Activated CD8-positive, alpha-beta memory T cell treated with anti-CD3 and anti-CD28 coated beads, Interleukin-2, amount 10 ng/mL, durations not matched to agents 7 days and 5 days (primary cell): ENCODE data around the gene ADAMTSL1. TPM values are rescaled to one million over a fixed set of nuclear protein-coding genes. Genes with fewer than 3 reads are reported as not detected.

Source experiments
- ATAC-seq: fragments of 150-1000 bp; cut with Tn5 transposase; one replicate; pipeline ENCODE4 v1.10.0; 2021; ENCODE audit warnings: moderate library complexity
- CTCF ChIA-PET: fragments of 350-600 bp; sonication (Branson Sonifier 250); formaldehyde crosslinking; loops from one replicate; lab custom pipeline; 2021; ENCODE audit warnings: antibody characterized with exemption; lab: Charles Lee
- DNase-seq: peaks from one replicate; pipeline ENCODE4 v3.0.0-alpha.2; 2020
- H3K27ac Mint-ChIP-seq: one replicate; pipeline ENCODE4 v1.8.0; 2021; ENCODE audit warnings: mild to moderate bottlenecking, mixed read lengths
- H3K27me3 Mint-ChIP-seq: one replicate; pipeline ENCODE4 v1.8.0; 2021; ENCODE audit warnings: mixed read lengths
- H3K36me3 Mint-ChIP-seq: one replicate; pipeline ENCODE4 v1.8.0; 2021; ENCODE audit warnings: mild to moderate bottlenecking, mixed read lengths
- H3K4me1 Mint-ChIP-seq: one replicate; pipeline ENCODE4 v1.8.0; 2021; ENCODE audit warnings: mixed read lengths
- H3K4me3 Mint-ChIP-seq: one replicate; pipeline ENCODE4 v1.8.0; 2021; ENCODE audit warnings: mild to moderate bottlenecking, moderate library complexity, mixed read lengths
- H3K9me3 Mint-ChIP-seq: one replicate; pipeline ENCODE4 v1.8.0; 2022; ENCODE audit warnings: low read depth, mixed read lengths
- total RNA-seq, 2 experiments: library from RNA; stranded (reverse); gene quantifications; one replicate each; pipeline ENCODE4 v1.2.3, GENCODE V29; 2021

ADAMTSL1 gene
- total RNA-seq, 2 experiments from 2014 or later, result not detected

GRCh38 chr9:18447131-18447530 lies 26.8 kb upstream of the ADAMTSL1 start:
- no peaks in the 10 kb centered on the region for H3K4me1 Mint-ChIP-seq
- H3K9me3 Mint-ChIP-seq, result no peaks in the 10 kb centered on the region
- CTCF ChIA-PET, result interaction anchor here (0.7 kb wide), 1 partner anchor 602 kb away, joined by 3 read pairs; the partner anchor contains the start of gene RRAGA
- no peak overlapping the region for H3K4me3 Mint-ChIP-seq
- no peak for ATAC-seq
- no peak for DNase-seq
- no peaks in the 10 kb centered on the region for H3K36me3 Mint-ChIP-seq
- no peaks in the 10 kb centered on the region for H3K27me3 Mint-ChIP-seq
- no peak overlapping the region for H3K27ac Mint-ChIP-seq

GRCh38 chr9:18447541-18447940 lies 26.4 kb upstream of the ADAMTSL1 start:
- Mint-ChIP-seq H3K27ac (no peak overlapping the region), H3K4me1 (no peaks in the 10 kb centered on the region), H3K4me3 (no peak overlapping the region), H3K9me3 (no peaks in the 10 kb centered on the region), H3K27me3 (no peaks in the 10 kb centered on the region), H3K36me3 (no peaks in the 10 kb centered on the region)
- CTCF ChIA-PET, result interaction anchor here (0.7 kb wide), 1 partner anchor 602 kb away, joined by 3 read pairs; the partner anchor contains the start of gene RRAGA
- ATAC-seq (no peak), DNase-seq (no peak)

- no peak overlapping the region for H3K27ac Mint-ChIP-seq
- H3K36me3 Mint-ChIP-seq, result no peaks in the 10 kb centered on the region
- H3K4me1 Mint-ChIP-seq, result no peaks in the 10 kb centered on the region
- no peaks in the 10 kb centered on the region for H3K27me3 Mint-ChIP-seq
- no peak overlapping the region for H3K4me3 Mint-ChIP-seq
- DNase-seq (no peak), ATAC-seq (no peak)
- CTCF ChIA-PET, result interaction anchor here (0.7 kb wide), 1 partner anchor 601 kb away, joined by 3 read pairs; the partner anchor contains the start of gene RRAGA
- no peaks in the 10 kb centered on the region for H3K9me3 Mint-ChIP-seq
Observed at GRCh38 chr9:18448101-18448500, 25.9 kb upstream of the ADAMTSL1 start.

GRCh38 chr9:18451406-18451805 lies 22.5 kb upstream of the ADAMTSL1 start:
- DNase-seq (no peak), ATAC-seq (no peak)
- H3K27ac Mint-ChIP-seq, result no peak overlapping the region
- H3K9me3 Mint-ChIP-seq, result no peaks in the 10 kb centered on the region
- CTCF ChIA-PET, result interaction anchor here (1.9 kb wide), 1 partner anchor 9 kb away, joined by 6 read pairs; no protein-coding TSS in a partner anchor
- H3K36me3 Mint-ChIP-seq, result no peaks in the 10 kb centered on the region
- H3K27me3 Mint-ChIP-seq, result no peaks in the 10 kb centered on the region
- no peaks in the 10 kb centered on the region for H3K4me1 Mint-ChIP-seq
- H3K4me3 Mint-ChIP-seq, result no peak overlapping the region

GRCh38 chr9:18452276-18452675 lies 21.7 kb upstream of the ADAMTSL1 start:
- Mint-ChIP-seq H3K4me1 (no peaks in the 10 kb centered on the region), H3K27me3 (no peaks in the 10 kb centered on the region), H3K27ac (no peak overlapping the region), H3K36me3 (no peaks in the 10 kb centered on the region), H3K9me3 (no peaks in the 10 kb centered on the region), H3K4me3 (no peak overlapping the region)
- ATAC-seq (no peak), DNase-seq (no peak)
- CTCF ChIA-PET, result interaction anchor here (1.9 kb wide), 1 partner anchor 10 kb away, joined by 6 read pairs; no protein-coding TSS in a partner anchor

- Mint-ChIP-seq H3K4me3 (no peak overlapping the region), H3K27me3 (peaks cover 2% of the 10 kb centered on the region), H3K4me1 (no peaks in the 10 kb centered on the region), H3K36me3 (no peaks in the 10 kb centered on the region), H3K9me3 (no peaks in the 10 kb centered on the region), H3K27ac (no peak overlapping the region)
- ATAC-seq (no peak), DNase-seq (no peak)
- CTCF ChIA-PET, result interaction anchor here (1.3 kb wide), 1 partner anchor 14 kb away, joined by 3 read pairs; no protein-coding TSS in a partner anchor
Observed at GRCh38 chr9:18456624-18457237, 17.2 kb upstream of the ADAMTSL1 start.

- Mint-ChIP-seq H3K4me3 (no peak overlapping the region), H3K9me3 (no peaks in the 10 kb centered on the region), H3K27ac (no peak overlapping the region), H3K4me1 (no peaks in the 10 kb centered on the region), H3K36me3 (no peaks in the 10 kb centered on the region), H3K27me3 (peaks cover 2% of the 10 kb centered on the region)
- CTCF ChIA-PET, result interaction anchor here (1.3 kb wide), 1 partner anchor 15 kb away, joined by 3 read pairs; no protein-coding TSS in a partner anchor
- ATAC-seq (no peak), DNase-seq (no peak)
Observed at GRCh38 chr9:18457510-18457909, 16.4 kb upstream of the ADAMTSL1 start.

- peaks cover 2% of the 10 kb centered on the region for H3K27me3 Mint-ChIP-seq
- DNase-seq (no peak), ATAC-seq (no peak)
- H3K27ac Mint-ChIP-seq, result no peak overlapping the region
- no peaks in the 10 kb centered on the region for H3K36me3 Mint-ChIP-seq
- H3K9me3 Mint-ChIP-seq, result no peaks in the 10 kb centered on the region
- CTCF ChIA-PET, result no interaction called here
- no peak overlapping the region for H3K4me3 Mint-ChIP-seq
- no peaks in the 10 kb centered on the region for H3K4me1 Mint-ChIP-seq
Observed at GRCh38 chr9:18459962-18460584, 13.9 kb upstream of the ADAMTSL1 start.

- CTCF ChIA-PET, result no interaction called here
- DNase-seq (no peak), ATAC-seq (no peak)
- Mint-ChIP-seq H3K27ac (no peak overlapping the region), H3K4me1 (no peaks in the 10 kb centered on the region), H3K27me3 (peaks cover 2% of the 10 kb centered on the region), H3K9me3 (no peaks in the 10 kb centered on the region), H3K36me3 (no peaks in the 10 kb centered on the region), H3K4me3 (no peak overlapping the region)
Observed at GRCh38 chr9:18461496-18461895, 12.5 kb upstream of the ADAMTSL1 start.

- DNase-seq (no peak), ATAC-seq (no peak)
- CTCF ChIA-PET, result interaction anchor here (1.2 kb wide), 1 partner anchor 21 kb away, joined by 3 read pairs; no protein-coding TSS in a partner anchor
- H3K27me3 Mint-ChIP-seq, result peaks cover 2% of the 10 kb centered on the region
- no peak overlapping the region for H3K27ac Mint-ChIP-seq
- no peaks in the 10 kb centered on the region for H3K9me3 Mint-ChIP-seq
- no peaks in the 10 kb centered on the region for H3K36me3 Mint-ChIP-seq
- H3K4me1 Mint-ChIP-seq, result no peaks in the 10 kb centered on the region
- H3K4me3 Mint-ChIP-seq, result no peak overlapping the region
Observed at GRCh38 chr9:18463991-18464390, 10.0 kb upstream of the ADAMTSL1 start.

- H3K36me3 Mint-ChIP-seq, result no peaks in the 10 kb centered on the region
- no peak overlapping the region for H3K4me3 Mint-ChIP-seq
- ATAC-seq (no peak), DNase-seq (no peak)
- no peaks in the 10 kb centered on the region for H3K9me3 Mint-ChIP-seq
- CTCF ChIA-PET, result no interaction called here
- H3K4me1 Mint-ChIP-seq, result no peaks in the 10 kb centered on the region
- H3K27me3 Mint-ChIP-seq, result no peaks in the 10 kb centered on the region
- no peak overlapping the region for H3K27ac Mint-ChIP-seq
Observed at GRCh38 chr9:18466101-18466500, 7.9 kb upstream of the ADAMTSL1 start.

- no peak overlapping the region for H3K27ac Mint-ChIP-seq
- H3K4me1 Mint-ChIP-seq, result no peaks in the 10 kb centered on the region
- no peaks in the 10 kb centered on the region for H3K27me3 Mint-ChIP-seq
- DNase-seq, result no peak
- no peaks in the 10 kb centered on the region for H3K36me3 Mint-ChIP-seq
- no peak for ATAC-seq
- no peak overlapping the region for H3K4me3 Mint-ChIP-seq
- CTCF ChIA-PET, result no interaction called here
- H3K9me3 Mint-ChIP-seq, result no peaks in the 10 kb centered on the region
Observed at GRCh38 chr9:18467696-18468095, 6.3 kb upstream of the ADAMTSL1 start.

GRCh38 chr9:18472435-18472834 lies 1.5 kb upstream of the ADAMTSL1 start:
- Mint-ChIP-seq H3K27me3 (peaks cover 14% of the 10 kb centered on the region), H3K27ac (no peak overlapping the region), H3K36me3 (no peaks in the 10 kb centered on the region), H3K4me3 (no peak overlapping the region), H3K9me3 (no peaks in the 10 kb centered on the region), H3K4me1 (no peaks in the 10 kb centered on the region)
- ATAC-seq (no peak), DNase-seq (no peak)
- CTCF ChIA-PET, result no interaction called here

GRCh38 chr9:18472841-18473251 lies 1.1 kb upstream of the ADAMTSL1 start:
- no peaks in the 10 kb centered on the region for H3K36me3 Mint-ChIP-seq
- ATAC-seq (no peak), DNase-seq (no peak)
- no peaks in the 10 kb centered on the region for H3K9me3 Mint-ChIP-seq
- H3K27ac Mint-ChIP-seq, result no peak overlapping the region
- CTCF ChIA-PET, result no interaction called here
- peaks cover 14% of the 10 kb centered on the region for H3K27me3 Mint-ChIP-seq
- no peaks in the 10 kb centered on the region for H3K4me1 Mint-ChIP-seq
- no peak overlapping the region for H3K4me3 Mint-ChIP-seq
